Epithelial cell of proximal tubule (primary cell): Measurements from ENCODE around the gene TMEM147. TPM values are rescaled to one million over a fixed set of nuclear protein-coding genes. Genes with fewer than 3 reads are reported as not detected.

ENCODE experiments used
- DNase-seq: peaks from one replicate; pipeline ENCODE4 v3.0.0-alpha.2; 2011; ENCODE audit warnings: low read depth
- H3K4me3 ChIP-seq: 2 replicates; pipeline ENCODE4 v1.5.1; 2011; ENCODE audit warnings: low read depth, mild to moderate bottlenecking, low read length
- CTCF ChIP-seq: conservative IDR thresholded peaks from 2 replicates; pipeline ENCODE4 v1.5.1; 2012; ENCODE audit warnings: low read depth, mild to moderate bottlenecking, low read length
- total RNA-seq: library from RNA; depleted of rRNA; stranded (reverse); fragments of >200 nt; gene quantifications from 2 replicates; pipeline ENCODE4 v1.2.3, GENCODE V29; 2015

The TMEM147 gene
- 157 and 167 TPM in 2 replicates for total RNA-seq

GRCh38 chr19:35545001-35545854 is at the start of gene TMEM147:
Gene TMEM147, plus strand, starts transcription at chr19:35545626. Its CDS starts 114 bp downstream, at chr19:35545740.
- TF ChIP-seq CTCF = no peak
- peak within 1 kb of the TSS; percentile 98 for H3K4me3 ChIP-seq
- no peak for DNase-seq

- no peak for TF ChIP-seq CTCF
- H3K4me3 ChIP-seq = no peak overlapping the region
- DNase-seq = no peak
These were observed 48.0 kb upstream of the TMEM147 start for GRCh38 chr19:35497406-35497805.

GRCh38 chr19:35498220-35498619 is 47.2 kb upstream of the TMEM147 start:
- DNase-seq = no peak
- H3K4me3 ChIP-seq = no peak overlapping the region
- no peak for TF ChIP-seq CTCF

GRCh38 chr19:35498984-35499527 is 46.4 kb upstream of the TMEM147 start:
- DNase-seq = no peak
- no peak for TF ChIP-seq CTCF

GRCh38 chr19:35500611-35501010 is 44.8 kb upstream of the TMEM147 start:
- no peak for TF ChIP-seq CTCF
- H3K4me3 ChIP-seq = no peak overlapping the region
- DNase-seq = no peak

More at GRCh38 chr19:35498984-35499527, 46.4 kb upstream of the TMEM147 start:
- H3K4me3 ChIP-seq = no peak overlapping the region

GRCh38 chr19:35501684-35502083 is 43.7 kb upstream of the TMEM147 start:
- H3K4me3 ChIP-seq = no peak overlapping the region
- no peak for DNase-seq
- no peak for TF ChIP-seq CTCF
